Renal cortex interstitium (tissue), 11 donors: ENCODE data around the gene NFIX. TPM values are rescaled to one million over a fixed set of nuclear protein-coding genes. Genes with fewer than 3 reads are reported as not detected.

Experiments
- DNase-seq, 11 donors: peaks; one replicate each; pipeline ENCODE4 v3.0.0-alpha.2; 2013; ENCODE audit warnings: low read depth in 9 of 11, low spot score in 4 of 11; ENCODE audit errors: extremely low read depth in 1 of 11
- polyA plus RNA-seq, 3 donors: library from polyadenylated mRNA; unstranded; fragments of 120-200 nt; gene quantifications; one replicate each; pipeline ENCODE4 v1.2.1, GENCODE V29; 2013; ENCODE audit not compliant: insufficient read length in 3 of 3

The NFIX gene
- polyA plus RNA-seq, 3 donors = 12.0 to 21.6 (median 21.3) TPM

GRCh38 chr19:13121551-13122274 is 126.4 kb downstream of the NFIX start:
- DNase-seq = no peak

DNA sequence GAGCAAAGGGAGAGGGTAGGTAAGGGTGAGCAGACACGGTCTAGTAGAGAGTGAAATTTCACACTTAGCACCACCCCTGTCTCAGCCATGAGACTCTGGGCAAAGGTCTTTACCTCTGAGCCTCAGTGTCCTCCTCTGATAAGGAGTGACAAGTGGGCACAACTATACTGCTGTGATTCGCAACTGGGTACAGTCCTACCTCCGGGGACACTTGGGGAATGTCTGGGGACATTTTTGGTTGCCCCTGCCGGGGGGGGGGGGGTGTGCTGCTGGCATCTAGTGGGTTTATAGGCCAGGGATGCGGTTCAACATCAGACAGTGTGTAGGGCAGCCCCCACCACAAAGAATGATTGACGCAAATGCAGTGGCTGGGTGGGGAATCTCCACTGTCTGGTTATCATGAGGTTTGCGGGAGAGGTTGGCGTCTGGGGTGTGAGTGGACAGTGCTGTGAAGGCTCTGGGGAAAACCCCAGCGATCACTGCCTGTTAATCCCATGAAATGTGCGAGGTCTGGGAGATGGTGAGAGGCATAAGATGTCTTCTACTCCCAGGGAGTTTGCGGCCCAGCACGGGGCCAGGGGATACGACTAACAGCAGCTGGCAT is 127.1 kb downstream of the NFIX start:
- no peak for DNase-seq

- DNase-seq = no peak
Measured at GRCh38 chr19:13122980-13123957, 128.0 kb downstream of the NFIX start.

DNA sequence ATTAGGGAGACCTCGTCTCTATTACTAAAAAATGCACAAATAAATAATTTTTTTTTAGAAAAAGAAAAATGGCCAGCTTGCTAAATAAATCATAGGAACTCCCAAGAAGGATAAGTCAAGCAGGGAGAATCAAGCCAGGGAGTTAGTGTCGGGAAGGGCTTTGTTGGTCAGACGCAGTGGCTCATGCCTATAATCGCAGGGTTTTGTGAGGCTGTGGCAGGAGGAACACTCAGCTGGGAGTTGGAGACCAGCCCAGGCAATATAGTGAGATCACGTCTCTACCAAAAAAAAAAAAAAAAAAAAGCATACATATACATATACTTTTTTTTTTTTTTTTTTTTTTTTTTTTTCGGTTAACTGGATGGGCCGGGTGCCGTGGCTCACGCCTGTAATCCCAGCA is 131.8 kb downstream of the NFIX start:
- no peak for DNase-seq

GRCh38 chr19:13127811-13128575 is 132.7 kb downstream of the NFIX start:
- no peak for DNase-seq

DNA sequence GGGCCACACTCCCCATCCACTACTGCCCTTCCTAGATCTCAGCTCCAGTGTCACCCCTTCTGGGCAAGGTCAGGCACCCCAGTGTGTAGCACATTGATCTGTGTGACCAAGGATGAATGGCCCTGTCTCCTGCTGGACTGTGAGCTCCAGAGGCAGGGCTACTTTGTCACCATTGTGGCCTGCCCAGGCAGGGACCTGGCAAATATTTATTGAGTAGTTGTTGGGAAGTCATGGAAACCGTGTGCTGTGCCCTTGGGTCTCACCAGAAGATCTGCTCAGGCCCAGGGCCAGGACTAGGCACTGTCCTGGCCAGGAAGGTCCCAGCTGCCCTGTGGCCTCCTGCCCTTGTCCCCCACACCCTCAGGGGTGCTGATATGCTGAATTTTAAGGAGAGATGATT is 133.3 kb downstream of the NFIX start:
- no peak for DNase-seq

DNA sequence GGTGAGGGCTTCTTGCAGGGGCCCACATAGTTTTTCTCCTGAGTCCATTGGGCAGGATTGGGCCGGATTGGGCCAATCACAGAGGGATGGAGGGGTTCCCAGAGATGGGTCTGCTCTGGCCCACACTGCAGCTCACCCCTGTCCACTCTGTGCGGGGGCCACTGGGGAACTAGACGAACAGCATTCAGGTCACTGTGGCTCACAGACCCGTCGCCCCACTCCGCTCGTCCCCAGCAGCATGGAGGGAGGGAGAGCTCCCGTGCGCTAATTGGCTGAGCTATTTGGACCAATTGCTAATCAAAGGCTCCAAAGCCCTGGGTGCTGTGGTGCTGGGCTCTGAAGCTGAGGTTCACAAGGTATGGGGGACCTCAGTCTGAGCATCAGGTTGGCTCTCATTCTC is 134.1 kb downstream of the NFIX start:
- DNase-seq = no peak

- DNase-seq = no peak
Measured at GRCh38 chr19:13130886-13131490, 135.7 kb downstream of the NFIX start.

DNA sequence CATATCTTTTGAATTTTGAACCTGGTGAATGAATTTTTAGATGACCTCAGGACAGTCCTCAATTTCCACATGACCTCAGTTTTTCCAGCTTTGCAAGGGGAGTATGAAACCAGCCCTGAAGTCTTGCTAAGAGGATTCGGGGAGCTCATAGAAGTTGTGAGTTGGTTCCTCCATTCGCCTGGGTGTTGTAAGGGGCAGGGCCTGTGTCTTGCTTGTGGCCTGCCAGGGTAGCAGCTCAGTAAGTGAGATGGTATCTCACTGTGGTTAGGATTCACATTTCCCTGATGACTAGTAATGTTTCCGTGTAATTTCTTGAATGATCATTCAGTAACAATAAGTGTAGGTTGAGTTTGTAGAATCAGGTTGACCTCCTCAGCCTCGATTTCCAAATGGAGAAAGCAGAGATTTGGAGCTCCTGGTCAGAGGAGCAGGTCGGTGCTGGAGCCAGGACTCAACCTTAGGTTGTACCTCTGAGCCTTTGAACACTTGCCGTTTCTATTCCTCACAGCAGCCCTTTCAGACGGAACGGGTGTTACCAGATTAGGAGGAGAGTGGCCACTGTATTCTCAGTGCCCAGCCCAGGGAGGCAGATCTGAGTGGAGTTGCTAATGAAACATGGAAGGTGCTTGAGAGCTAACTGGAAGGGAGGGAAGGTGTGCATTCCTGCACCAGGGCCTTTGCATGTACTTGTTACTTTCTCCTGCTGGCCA is 137.4 kb downstream of the NFIX start:
- no peak for DNase-seq

GRCh38 chr19:13133241-13133870 is 138.1 kb downstream of the NFIX start:
- no peak for DNase-seq

- no peak for DNase-seq
Measured at GRCh38 chr19:13134626-13135025, 139.4 kb downstream of the NFIX start.

GRCh38 chr19:13135068-13136062 is 140.1 kb downstream of the NFIX start:
- DNase-seq = no peak

DNA sequence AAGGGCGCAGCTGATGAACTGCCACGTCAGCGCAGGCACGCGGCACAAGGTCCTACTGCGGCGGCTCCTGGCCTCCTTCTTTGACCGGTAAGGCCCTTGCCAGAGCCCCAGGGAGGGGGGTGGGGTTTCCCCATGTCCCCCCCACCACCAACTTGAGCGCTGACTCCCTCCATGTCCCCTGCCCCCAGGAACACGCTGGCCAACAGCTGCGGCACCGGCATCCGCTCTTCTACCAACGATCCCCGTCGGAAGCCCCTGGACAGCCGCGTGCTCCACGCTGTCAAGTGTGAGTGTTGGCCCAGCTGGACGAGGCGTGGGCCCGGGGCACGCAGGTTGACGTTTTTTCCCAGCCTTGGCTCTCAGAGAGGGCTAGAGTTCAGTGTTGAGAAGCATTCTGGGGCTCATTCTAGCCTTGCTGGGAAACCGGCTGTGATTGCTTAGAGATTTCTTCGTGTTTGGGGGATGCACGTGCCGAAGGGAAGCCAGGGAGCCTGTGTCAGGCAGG is 142.1 kb downstream of the NFIX start:
- DNase-seq = no peak

DNA sequence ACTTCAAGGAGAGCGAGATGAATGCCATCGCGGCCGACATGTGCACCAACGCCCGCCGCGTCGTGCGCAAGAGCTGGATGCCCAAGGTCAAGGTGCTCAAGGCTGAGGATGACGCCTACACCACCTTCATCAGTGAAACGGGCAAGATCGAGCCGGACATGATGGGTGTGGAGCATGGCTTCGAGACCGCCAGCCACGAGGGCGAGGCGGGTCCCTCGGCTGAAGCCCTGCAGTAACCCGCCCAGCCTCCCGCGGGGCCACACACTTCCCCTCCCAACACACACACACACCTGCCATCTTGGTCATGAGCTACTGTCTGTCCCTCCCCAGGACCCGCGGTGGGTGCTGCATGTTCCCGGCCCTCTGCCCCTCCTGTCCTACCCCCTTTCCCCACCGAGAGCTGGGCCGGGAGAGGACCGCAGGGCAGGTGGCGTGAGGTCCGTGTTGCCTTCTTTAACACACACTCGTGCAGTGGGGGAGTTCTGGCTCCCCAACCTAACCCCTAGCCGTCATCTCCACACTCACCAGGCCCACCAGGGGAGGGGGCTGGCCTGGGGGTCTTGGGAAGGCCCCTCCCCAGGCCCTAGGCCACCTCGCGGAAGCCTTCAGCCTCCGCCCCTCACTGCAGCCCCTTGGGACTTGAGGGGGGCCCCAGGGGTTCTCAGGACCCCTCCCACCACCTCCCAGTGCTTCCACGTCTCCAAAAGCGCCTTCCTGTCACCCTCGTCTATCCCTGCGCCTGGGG is 143.1 kb downstream of the NFIX start:
- no peak for DNase-seq

- no peak for DNase-seq
Measured at GRCh38 chr19:13138916-13139198, 143.6 kb downstream of the NFIX start.
